ENCODE data around the gene UTP25.
"Not testable (repeated sequence)": the region's sequence is repeated elsewhere in the genome, so short reads cannot be mapped to it uniquely, and the experiment has no call there.

The UTP25 gene

DNA sequence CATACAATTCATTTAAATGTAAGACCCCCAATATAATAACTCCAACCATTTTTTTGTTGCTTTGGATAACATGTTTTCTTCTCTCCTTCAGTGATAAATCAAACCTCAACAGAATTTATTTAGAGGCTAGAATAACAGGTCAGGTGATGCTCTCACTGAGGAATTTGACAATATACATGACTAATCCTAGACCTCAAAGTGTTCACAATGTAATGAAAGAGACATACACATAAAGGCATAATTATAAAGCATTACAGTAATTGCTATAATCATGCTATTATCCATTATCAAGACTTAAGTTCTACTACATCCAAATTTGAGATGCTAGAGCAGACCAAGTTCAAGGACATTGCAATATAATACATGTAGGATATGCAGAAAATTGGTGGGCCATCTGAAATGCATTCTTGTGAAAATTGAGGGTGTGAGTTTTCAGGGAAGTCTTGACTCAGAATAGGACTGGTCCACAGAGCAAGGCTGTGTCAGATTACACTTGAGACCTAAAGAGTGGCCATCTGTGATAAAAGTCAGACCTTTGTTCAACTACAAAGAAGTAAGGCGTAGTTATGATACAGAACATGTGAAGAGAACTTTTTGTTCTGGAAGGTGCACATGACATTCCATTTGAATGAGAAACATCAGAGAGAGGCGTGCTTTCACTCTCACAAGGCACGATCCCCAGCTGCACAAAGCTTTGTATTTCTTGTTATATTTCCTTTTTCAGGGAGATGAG, 45.5 kb downstream of the UTP25 start:
- DNase-seq = no peak

DNA sequence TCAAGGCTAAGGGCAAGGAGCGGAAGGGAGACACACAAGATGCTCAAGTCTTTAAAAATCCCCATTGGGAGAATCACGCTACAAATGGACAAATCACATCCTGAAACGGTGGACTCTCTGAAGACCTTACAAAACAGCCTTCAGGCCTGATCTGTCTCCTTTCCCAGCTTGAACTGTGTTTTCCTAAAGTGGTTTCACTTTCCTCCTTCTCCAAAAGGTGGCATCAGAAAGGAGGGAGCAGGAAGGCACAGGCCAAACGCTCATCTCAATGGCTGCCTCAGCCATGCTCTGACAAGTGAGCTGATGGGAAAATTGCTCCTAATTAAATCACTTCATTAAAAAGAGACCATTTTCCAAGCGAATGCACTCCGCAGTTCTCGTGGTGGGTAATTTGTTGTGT, 47.7 kb downstream of the UTP25 start:
- no peak for DNase-seq

DNA sequence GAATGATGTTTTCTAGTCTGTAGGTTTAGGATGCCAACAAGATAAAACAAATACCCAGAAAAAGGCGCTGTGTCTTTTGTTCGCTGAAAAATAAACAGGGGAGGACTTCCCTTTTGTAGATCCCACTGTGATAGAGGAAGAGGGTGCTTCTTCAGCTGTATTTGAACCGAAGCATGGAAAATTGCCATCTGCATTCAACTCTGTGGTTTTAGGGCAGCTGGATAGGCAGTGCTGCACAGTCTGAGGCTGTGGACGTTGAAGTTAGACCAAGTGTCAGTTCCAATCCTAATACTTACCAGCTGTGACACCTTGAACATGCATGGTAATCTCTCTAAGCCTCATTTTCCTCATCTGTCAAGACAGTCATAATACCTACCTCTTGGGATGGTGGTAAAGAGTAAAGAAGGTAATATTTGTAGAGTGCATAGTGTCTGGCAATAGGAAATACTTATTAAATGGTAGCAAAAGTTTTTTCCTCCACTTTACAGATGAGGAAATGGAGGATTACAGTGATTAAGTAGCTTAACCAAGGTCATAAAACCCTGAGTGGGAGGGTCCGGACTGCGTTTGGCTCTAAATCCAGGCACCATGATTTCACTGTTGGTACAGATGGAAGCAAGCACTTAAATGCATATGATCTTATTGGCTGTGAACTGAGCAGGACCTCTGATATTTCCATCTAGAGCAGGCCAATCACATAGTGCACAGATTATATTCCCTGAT, 48.5 kb downstream of the UTP25 start:
- DNase-seq = no peak

DNA sequence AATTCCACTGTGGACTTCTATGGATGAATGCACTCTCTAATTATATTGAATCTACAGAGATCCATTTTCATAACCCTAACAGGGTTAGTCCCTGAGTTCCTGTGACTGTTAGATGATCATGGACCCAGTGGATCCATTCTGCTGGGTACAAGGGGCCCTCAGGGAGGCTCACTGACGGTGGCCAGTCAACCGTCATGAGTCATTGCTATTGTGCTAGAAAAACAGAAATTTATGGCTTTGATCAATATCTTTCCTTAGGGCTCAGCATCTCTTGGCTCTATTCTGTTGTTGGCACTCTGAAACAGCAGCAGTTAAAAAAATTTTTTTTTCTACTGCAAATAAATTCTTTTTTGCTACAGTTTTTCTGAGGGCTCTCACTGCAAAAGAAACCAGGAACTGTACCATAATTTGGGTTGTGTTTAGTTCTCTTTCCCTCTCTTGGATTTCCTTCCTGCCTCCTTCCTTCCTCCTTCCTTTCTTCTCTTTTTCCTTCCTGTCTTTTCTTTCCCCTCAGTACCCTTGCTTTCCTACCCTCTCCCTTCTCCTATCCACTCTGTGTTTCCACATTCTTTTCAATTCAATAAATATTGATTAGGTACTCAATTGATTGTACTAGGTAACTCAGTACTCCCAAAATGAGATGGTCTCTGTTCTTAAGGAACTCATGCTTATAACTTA, 49.5 kb downstream of the UTP25 start:
- DNase-seq = no peak

DNA sequence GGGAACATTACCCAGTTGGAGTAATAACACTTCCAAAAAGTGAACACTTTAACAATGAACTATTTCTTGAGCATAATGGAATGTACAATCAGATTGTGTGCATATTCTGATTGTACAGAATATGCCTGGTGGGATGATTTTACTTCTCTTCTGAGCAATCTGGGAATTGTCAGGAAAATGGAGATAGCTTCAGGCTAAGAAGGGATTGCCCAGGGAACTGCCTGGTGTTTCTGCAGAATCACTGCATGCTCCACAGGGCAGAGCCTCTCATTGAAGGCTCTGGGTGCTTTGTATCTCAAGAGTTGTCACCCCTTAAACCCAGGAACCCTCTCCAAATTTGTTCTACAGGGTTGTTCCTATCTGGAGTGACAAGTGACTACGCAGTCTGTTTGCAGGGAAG, 51.2 kb downstream of the UTP25 start:
- no peak for DNase-seq

DNA sequence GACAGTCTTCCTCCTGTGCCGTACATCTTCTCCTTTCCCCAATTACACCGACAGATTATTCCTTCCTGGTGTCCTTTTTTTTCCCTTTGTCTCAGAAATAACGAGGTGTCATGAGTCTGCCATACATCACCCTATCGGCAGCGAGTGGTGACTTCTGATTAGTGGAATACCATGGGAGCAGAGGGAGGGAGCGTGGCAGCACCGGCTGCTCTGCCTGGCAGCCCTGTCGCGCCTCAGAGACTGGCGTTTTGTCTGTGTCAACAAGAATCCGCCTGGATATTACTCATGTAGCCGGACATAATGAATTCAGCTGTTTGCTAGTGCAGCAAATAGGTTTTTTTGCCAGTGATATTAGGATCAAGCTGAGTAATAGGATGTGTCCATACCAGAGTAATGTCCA, 51.8 kb downstream of the UTP25 start:
- no peak for DNase-seq

DNA sequence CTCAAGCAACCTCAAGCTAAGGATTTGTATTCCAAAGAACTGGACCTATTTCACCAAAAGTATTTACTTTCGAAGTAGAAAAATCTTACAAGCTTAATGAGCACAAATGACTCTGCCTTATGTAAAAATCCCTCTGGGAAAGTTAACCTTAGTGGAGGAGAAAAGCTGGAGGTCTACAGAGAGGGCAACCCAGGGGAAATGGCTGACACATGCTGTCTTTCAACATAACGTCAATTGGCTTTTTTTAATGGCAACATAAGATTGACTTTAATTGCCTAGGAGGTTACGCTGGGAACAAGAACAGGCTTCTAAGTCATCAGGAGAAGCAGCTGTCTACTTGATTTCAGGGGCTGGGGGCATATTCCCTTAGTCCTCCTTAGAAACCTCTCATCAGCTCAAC, 52.3 kb downstream of the UTP25 start:
- DNase-seq = no peak

DNA sequence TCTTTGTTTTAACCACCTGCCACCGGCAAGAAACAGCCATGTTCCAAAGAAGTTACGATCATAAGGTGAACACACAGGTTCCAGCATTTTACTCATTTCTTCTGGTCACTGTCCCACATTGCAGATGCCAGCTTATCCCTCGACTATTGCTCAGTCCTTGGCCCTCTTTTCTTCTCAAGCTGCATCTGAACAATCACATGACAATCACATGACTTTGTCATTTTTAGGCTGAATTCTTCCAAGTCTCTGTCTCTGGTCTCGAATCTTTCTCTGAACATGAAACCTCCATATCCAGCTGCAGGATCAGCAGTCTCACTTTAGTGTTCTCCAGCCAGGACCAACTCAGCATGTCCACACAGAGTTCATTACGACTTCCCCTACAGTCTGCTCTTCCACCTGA, 53.8 kb downstream of the UTP25 start:
- DNase-seq = no peak

DNA sequence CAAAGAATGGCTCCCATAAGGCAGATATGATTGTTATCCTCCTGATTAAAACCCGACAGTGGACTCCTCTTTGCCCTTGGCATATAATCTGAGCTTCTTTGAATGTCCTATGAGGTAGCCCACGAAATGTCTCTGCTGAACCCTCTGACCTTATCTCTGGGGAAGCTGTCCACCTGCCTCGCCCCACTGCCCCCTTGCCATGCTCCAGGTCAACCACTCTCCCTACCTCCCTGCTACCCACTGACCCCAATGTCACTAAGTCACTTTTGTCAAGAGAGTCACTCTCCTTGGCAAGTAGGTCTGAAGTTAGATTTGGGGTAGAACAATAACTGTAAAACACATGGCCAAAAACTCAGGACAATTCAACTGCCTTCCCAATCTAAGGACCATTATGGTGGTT, 54.5 kb downstream of the UTP25 start:
- no peak for DNase-seq

DNA sequence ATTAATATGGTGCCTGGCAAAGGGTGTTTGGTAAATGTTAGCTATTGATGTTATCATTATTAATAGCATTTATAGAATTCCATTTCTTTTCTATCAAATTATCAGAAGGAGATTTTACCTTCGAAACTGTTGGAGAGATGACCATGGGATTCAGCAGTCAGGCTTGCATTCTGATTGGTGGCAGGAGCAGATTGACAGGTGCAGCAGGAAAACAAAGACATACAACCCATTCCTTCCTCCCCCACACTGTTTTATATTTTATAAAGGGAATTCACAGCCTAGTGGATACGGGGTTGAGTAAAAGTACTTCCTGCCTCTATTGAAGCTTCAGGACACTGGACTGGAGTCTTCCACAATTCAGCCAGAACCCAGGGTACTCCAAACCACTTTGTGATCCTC, 55.2 kb downstream of the UTP25 start:
- DNase-seq = no peak

DNA sequence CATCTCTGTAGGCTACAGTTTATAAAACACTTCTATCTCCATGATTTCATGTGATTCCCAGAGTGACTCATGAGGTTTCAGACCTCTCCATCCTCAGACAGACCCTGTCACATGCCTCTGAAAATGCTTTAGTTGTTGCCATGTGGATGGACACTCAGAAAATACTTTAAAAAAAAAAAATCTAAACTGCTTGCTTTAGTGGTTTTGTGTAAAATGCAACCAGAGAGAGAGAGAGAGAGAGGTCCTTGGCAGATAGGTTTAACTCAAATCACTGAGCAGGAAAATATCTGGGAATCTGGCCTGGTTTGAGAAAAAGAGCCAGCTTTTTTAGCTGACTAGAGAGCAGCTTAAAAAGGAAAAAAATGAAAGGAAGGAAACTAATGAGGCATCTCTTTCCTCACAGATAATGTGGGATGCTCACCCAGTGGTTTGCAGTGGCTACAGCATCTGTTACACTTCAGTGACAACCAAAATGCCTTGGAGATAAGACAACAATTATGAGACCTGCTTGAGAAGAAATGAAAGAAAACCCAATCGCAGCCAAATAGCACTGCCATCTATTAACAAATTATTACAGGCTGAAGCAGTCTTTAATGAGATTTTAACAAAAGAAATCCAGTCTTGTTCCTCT, 55.7 kb downstream of the UTP25 start:
- no peak for DNase-seq

DNA sequence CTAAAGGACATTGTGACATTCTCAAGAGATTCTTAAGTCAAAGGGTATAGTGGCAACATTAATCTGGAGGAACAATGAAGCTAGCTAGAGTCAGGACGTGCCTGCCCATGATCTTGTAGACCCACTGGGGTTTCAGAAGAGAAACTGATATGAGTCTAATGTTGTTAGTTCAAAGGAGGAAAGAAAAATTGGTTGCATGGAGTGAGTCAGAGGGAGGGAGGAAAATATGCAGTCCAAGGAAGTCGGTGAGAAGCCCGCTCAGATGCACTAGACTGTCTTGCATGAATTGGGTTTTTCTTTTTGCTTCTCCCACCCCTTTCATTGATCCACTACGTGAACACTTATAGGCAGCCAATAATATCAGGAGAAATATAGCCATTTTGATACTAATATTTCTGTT, 56.5 kb downstream of the UTP25 start:
- no peak for DNase-seq

DNA sequence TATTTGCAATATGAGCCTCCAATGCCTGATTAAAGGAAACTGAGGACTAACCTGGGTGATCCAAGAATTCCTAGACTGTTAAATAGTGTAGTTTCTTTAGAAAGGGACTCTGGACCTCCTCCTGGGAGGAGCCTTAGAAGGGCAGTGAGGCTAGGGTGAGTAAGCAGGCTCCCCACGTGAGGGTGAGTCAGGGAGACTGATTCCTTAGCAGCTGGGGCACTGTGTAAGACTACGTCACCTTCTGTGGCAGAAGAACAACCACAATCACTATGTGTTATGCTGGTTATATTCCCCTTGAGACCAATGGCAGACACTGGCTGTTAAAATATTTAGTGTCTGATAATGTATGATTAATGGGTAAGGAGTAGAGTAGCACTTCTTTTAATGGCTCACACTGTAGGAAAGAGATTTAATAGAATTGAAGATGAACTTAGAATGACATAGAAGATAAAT, 56.9 kb downstream of the UTP25 start:
- no peak for DNase-seq

DNA sequence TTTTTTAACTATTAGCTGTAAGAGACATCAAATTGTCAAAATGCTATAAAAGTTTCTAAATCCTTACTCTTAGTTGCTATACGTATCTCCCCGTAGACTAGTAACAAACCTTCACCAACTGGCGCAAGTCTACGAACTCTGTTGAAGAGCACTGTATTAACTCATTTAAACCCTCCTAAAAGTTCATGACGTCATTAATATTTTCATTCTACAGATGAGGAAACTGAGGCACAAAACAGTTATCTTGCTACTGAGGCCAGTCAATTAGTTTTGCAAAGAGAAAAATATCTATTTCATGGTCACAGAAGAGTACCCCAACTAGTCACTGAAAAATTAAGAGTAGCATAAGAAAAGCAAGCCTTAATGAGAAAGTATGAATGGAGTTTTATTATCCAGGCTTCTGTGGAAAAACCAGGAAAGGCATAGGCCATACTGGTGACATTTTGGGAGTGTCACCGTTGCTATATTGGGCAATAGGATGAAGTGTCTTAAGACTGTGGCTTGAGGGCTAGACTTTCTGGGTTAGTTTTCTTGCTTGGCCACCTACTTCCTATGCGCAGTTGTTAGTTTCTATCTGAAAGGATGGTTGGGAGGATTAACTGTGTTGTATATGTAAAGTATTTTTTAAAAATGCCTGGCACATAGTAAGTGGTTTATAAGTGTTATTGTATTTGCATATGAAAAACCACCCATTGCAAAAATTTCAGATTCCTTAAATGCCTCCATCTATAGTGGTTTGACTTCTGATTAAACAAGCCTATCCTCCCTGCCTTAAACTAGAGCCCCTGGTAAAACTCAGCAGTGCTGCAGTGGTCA, 57.8 kb downstream of the UTP25 start:
- no peak for DNase-seq

DNA sequence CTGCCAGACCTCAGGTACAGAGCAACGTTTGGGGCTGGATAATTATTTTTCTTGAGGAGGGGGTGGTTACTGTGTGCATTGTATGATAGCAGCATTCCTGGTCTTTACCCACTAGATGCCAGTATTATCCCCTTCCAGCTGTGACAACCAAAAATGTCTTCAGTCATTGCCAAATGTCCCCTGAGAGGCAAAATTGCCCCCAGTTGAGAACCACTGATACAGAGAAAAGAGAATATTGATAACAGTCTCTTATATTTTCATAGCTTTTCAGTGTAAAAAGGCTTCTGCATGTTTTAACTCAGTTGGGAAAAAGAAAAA, 58.4 kb downstream of the UTP25 start:
- DNase-seq = no peak

DNA sequence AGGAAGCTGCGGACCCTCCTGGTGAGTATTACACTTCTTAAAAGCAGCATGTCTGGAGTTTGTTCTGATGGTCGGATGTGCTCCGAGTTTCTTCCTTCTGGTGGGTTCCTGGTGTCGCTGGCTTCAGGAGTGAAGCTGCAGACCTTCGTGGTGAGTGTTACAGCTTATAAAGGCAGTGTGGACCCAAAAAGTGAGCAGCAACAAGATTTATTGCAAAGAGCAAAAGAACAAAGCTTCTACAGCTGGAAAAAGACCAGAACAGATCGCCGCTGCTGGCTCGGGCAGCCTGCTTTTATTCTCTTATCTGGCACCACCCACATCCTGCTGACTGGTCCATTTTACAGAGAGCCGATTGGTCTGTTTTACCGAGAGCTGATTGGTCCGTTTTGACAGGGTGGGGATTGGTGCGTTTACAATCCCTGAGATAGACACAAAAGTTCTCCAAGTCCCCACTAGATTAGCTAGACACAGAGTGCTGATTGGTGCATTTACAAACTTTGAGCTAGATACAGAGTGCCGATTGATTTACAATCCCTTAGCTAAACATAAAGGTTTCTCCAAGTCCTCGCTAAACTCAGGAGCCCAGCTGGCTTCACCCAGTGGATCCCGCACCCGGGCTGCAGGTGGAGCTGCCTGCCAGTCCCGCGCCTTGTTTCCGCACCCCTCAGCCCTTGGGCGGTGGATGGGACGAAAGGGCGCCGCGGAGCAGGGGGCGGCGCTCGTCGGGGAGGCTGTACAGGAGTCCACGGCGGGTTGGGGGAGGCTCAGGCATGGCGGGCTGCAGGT, 60.7 kb downstream of the UTP25 start:
- not testable (repeated sequence) for DNase-seq

DNA sequence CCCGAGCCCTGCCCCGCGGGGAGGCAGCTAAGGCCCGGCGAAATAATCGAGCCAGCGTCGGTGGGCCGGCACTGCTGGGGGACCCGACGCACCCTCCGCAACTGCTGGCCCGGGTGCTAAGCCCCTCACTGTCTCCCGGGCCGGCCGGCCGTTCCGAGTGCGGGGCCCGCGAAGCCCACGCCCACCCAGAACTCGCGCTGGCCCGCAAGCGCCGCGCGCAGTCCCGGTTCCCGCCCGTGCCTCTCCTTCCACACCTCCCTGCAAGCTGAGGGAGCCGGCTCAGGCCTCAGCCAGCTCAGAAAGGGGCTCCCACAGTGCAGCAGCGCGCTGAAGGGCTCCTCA, 61.3 kb downstream of the UTP25 start:
- DNase-seq = no peak

DNA sequence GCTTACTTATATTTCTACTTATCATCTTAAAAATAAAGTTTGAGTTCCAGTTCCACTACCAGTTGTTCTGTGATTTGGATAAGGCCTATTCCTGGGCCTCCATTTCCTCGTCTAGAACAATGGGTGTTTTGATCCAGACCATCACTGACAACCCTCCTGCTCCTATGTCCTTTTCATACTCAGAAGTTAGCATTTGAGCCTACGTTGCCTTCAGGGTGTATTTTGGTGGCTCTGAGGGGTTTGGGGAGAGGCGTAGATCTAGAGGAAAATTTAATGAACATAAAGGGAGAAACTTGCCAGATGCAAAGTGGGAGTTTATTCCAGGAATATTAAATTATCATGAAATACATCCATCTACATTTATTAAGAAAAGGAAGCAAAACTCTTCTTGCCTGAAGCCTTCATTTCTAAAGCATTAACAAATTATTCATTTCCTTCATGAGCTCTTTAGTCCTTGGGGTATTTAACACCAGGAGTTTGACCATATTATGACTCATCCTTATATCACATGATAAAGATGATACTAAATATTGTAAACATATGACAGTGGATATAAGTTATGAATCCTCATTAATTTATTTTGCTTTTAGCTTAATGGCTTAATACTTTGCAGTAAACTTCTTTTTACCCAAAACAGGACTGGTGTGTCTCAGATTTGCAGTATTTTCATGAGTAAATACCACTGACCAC, 63.0 kb downstream of the UTP25 start:
- DNase-seq = no peak

DNA sequence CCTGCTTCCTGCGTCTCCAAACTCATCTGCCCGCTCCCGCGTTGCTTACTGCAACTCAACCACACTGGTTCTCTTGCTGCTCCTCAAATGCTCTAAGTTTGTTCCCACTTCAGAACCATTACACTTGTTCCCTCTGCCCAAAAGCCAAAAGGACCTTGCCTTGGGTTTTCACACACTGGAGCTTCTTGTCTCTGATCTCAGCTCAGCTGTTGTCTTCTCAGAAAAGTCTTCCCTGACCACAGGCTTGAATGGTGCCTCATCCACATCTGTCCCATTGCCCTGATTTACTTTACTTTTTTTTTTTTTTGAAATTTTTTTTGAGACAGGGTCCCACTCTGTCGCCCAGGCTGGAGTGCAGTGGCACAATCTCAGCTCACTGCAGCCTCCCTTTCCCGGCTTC, 66.0 kb downstream of the UTP25 start:
- no peak for DNase-seq

DNA sequence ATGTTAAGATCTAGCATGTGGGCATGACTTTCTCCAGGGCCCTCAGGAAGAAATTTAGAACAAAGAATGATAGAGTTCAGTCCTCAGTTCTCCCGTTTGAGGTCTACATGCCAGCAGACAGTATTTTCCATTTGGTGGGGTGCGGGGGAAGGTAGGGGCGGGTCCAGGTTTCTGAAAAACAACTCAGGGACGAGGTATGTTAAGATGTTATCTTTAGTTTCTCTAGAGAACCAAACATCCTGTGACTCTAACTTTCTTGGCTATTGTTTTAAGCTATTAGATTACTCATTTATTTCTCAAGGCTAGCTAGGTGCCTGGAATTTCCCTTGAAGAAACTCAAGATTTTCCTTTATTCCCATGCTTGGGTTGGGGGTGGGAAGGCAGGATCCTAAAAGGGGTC, 67.9 kb downstream of the UTP25 start:
- DNase-seq = no peak

DNA sequence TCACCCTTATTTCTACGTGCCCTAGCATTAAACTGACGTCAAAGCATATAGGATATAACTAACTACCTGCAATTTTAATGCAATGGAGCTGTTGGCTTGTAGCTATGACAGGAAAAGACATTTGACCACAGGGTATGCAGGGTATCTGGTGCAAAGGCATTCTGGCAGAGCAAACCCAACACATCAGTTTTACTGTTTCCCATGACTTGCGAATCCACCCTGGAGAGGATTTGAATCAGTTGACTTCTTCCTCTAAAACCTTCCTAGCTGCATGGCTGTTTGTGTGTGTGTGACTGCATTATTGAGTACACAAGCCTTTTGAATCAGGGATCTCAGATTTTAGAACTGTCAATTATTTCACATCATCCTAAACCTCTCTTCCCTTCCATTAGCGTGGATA, 68.6 kb downstream of the UTP25 start:
- DNase-seq = no peak

DNA sequence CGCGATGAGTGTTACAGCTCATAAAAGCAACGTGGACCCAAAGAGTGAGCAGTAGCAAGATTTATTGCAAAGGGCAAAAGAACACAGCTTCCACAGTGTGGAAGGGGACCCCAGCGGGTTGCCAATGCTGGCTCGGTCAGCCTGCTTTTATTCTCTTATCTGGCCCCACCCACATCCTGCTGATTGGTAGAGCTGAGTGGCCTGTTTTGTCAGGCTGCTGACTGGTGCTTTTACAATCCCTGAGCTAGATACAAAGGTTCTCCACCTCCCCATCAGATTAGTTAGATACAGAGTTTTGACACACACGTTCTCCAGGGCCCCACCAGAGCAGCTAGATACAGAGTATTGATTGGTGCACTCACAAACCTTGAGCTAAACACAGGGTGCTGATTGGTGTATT, 70.5 kb downstream of the UTP25 start:
- not testable (repeated sequence) for DNase-seq
